ENCODE results near the gene FAM83D.

FAM83D gene

DNA sequence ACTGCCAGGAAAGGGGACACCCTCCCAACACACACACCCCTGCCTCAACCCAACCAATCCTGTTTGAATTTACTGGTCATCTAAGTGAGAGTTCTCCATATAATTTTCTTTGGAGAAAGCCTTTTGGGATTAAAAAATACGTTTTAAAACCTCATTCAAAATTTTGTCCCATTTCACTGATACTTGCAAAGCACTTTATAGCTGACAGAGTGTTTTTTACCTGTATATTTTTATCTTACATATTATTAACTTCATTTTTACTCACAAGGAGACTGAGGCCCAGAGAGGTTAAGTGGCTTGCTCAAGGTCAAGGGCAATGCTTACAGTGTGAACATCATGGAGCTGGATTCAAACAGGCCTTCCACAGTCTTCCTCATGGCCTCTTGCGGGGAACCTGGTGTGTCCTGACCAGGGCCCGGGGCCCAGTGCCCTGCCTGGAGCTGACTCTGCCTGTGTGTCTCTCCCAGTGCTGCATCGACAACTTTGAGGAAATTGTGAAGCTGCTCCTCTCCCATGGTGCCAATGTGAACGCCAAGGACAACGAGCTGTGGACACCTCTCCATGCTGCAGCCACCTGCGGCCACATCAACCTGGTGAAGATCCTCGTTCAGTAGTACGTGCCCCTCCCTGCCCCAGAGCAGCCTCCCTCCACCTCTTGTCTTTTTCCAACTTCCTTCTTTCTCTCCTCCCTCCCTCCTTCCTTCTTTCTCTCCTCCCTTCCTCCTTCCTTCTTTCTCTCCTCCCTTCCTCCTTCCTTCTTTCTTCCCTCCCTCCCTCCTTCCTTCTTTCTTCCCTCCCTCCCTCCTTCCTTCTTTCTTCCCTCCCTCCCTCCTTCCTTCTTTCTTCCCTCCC is 30.9 kb upstream of the FAM83D start:
- DNase-seq (ENCODE audit: low read depth, low spot score): no peak

DNA sequence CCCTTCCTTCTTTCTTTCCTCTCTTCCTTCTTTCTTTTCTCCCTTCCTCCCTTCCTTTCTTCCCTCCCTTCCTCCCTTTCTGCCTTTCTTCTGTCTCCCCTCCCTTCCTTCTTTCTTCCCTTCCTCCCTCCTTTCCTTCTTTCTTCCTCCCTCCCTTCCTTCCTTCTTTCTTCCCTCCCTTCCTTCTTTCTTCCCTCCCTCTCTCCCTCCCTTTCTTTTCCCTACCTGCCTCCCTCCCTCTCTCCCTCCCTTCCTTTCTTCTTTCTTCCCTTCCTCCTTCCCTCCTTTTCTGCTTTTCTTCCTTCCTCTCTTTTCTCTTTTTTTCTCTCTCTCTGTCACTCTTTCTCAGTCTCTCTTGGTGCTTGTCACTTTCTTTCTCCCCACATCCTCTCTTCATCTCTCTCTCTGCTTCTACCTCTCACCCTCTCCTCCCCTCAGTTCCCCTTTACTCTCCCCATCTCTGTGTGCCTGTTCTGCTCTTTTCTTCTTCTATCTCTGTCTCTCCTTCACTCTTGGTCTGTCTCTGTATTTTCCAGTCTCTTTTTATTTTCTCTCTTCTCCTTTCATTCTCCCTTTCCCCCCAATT is 30.1 kb upstream of the FAM83D start:
- no peak for DNase-seq (ENCODE audit: low read depth, low spot score)

DNA sequence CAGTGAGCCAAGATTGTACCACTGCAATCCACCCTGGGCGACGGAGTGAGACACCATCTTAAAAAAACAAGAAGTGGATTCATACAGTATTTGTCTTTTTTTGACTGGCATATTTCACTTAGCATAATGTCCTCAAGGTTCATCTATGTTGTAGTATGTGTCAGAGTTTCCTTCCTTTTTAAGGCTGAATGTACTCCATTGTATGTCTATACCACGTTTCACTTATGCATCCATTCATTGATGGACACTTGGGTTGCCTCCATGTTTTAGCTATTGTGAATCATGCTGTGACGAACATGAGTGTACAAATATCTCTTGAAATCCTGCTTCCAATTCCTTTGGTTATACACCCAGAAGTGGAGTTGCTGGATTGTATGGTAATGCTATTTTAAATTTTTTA is 28.9 kb upstream of the FAM83D start:
- DNase-seq (ENCODE audit: low read depth, low spot score): no peak

DNA sequence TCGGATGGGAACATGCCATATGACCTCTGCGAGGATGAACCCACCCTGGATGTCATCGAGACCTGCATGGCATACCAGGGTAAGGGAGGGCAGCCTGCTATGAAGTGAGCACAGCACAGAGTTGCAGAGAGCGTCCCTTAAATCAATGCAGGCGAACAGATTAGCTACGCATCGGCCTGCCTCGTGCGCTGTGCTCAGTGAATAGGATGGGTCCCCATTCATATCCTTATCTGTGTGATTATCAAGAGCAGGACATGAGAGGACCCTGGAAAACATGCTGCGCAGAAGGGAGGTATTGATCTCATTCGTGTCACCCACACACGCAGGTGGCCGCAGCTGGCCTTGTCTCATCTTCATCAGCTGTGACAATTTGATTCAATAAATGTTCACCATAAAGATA is 25.6 kb upstream of the FAM83D start:
- DNase-seq (ENCODE audit: low read depth, low spot score): no peak

DNA sequence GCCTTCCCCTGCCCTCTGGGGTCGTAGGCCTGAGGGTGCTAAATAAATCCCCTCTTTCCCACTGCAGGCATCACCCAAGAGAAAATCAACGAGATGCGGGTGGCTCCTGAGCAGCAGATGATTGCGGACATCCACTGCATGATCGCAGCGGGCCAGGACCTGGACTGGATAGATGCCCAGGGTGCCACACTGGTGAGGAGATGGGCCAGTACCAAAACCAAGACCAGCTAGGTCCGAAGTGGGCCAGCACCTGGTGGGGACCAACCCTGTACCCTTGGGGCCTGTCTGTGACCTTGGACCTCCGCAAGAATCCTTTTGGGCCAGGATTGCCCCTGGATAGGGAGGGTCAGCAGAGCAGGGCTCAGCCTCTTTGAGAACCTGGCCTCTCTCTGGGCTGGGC is 23.6 kb upstream of the FAM83D start:
- no peak for DNase-seq (ENCODE audit: low read depth, low spot score)

DNA sequence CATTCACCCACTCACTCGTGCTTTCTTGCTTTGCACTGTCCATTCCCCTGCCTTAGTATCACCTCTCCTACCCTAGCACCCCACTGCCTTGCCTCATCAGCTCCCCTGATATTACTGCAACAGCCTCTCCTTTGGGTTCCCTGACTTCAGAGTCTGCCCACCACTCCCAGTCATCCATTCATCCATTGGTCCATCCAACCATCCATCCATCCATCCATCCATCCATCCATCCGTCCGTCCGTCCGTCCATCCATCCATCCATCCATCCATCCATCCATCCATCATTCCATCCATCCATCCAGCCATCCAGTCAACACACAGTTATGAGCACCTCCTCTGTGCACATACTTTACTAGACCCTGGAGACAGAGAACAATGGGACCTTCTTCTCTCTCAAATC is 22.9 kb upstream of the FAM83D start:
- DNase-seq (ENCODE audit: low read depth, low spot score): no peak

DNA sequence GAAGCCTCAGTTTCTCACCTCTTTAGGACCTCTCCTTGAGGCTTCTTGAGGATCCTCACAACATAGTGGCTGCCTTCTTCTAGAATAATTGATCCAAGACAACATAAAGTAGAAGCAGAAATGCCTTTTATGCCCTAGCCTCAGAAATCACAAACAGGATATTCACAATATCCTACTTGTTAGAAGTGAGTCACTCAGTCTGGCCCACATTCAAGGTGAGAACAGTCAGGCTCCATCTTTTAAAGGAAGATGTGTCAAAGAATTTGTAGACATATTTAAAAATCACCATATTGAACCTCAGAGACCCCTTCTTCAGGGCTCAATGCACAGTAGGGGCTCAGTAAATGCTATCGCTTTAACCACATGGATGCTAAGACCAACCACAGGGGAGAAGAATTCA is 20.8 kb upstream of the FAM83D start:
- no peak for DNase-seq (ENCODE audit: low read depth, low spot score)

DNA sequence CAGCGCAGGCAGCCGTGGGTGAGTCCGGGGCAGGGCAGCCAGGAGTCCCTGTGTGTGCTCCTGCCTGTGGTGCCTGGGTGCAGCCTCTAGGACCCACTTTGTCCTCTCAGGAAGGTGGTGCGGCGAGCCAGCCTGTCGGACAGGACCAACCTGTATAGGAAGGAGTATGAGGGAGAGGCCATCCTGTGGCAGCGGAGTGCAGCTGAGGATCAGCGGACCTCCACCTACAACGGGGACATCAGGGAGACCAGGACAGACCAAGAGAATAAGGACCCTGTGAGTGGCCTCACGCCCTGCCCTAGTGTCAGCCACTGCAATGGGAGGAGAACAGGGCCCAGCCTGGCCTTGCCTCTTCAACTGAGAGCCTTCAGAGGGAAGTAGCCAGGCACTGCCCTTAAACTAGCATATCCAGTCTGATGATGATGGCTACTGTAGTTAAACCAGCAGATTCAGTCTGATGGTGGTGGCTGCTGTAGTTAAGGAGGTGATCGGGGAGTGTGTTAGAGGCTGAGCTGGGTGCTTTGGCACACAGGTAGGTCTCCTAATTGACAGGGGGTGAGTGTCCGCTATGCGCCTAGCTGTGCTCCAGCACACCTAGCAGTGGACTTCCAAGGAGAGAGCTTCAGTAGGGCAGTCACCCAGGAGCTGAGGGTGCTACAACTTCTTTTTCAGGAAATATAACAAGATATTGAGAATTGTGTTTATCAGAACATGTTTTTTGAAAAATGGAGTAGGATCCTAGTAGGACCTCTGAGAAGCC is 18.1 kb upstream of the FAM83D start:
- DNase-seq (ENCODE audit: low read depth, low spot score): no peak

DNA sequence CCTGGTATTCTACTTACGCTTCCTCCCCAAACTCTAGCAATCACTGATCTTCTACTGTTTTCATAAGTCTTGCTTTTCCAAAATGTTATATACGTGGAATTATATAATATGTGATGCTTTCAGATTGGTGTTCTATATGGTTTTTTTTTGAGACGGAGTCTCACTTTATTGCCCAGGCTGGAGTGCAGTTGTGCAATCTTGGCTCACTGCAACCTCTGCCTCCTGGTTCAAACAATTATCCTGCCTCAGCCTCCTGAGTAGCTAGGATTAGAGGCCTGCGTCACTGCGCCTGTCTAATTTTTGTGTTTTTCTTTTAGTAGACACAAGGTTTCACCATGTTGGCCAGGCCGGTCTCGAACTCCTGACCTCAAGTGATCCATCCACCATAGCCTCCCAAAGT is 10.9 kb upstream of the FAM83D start:
- DNase-seq (ENCODE audit: low read depth, low spot score): no peak

DNA sequence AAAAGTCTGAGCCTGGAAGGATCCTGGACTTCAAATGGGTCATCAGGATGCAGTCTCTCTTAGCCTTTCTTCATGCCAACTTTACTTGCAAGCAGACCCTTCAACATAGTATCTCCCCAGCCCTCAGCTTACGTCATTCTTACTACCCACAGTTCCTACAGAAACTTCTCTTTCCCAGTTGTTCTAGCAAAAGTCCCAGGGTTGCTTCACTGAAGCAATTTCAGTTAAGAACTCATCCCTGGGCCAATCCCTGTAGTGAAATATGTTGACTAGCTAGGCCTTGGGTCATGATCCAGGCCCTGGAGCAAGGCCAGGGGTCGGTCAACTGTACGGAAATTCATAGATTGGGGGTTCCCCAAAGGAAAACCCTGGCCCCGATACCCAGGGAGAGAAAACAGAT is 8.6 kb upstream of the FAM83D start:
- DNase-seq (ENCODE audit: low read depth, low spot score): no peak

DNA sequence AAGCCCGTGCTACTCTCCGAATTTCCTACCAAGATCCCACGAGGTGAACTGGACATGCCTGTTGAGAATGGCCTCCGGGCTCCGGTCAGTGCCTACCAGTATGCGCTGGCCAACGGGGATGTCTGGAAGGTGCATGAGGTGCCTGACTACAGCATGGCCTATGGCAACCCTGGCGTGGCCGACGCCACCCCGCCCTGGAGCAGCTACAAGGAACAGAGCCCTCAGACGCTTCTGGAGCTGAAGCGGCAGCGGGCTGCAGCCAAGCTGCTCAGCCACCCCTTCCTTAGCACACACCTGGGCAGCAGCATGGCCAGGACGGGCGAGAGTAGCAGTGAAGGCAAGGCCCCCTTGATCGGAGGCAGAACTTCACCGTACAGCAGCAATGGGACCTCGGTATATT is 8.0 kb upstream of the FAM83D start:
- no peak for DNase-seq (ENCODE audit: low read depth, low spot score)

DNA sequence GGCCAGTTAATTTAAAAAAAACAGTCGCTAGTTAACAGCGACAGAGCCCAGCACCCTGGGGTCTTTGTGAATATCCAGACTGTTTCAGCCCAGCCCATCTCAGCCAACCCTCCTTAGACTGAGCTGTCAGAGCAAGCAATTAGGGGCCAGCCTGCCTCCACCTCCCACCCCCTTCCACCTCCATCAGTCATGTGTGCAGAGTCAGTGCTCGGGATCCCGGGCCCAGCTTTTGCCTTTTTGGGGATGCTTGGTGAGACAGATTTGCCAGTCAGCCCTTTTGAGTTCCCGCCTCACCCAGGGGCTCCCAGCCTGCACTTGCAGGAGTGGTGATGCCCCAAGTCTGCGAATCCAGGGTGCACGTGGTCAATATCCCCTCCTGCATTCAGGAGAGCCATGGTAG is 6.5 kb upstream of the FAM83D start:
- DNase-seq (ENCODE audit: low read depth, low spot score): no peak

DNA sequence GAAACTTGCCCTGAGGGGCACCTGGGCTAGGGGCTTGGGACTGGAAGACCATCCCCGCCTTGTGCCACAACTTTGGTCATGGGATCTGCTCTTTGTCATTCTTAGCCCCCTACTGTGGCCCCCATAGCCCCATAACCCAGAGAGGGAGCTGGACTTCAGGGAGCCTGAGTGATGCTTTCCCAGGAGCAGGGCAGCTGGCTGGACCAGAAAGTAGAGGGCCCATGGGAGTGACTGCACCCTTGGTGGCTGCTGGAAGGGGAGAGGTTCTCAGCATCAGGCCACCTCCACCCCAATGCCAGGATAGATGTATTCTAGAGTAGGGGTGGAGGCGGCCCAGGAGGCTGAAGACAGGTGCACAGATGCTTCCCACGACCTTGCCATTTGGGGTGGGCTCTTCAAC is 5.8 kb upstream of the FAM83D start:
- no peak for DNase-seq (ENCODE audit: low read depth, low spot score)

DNA sequence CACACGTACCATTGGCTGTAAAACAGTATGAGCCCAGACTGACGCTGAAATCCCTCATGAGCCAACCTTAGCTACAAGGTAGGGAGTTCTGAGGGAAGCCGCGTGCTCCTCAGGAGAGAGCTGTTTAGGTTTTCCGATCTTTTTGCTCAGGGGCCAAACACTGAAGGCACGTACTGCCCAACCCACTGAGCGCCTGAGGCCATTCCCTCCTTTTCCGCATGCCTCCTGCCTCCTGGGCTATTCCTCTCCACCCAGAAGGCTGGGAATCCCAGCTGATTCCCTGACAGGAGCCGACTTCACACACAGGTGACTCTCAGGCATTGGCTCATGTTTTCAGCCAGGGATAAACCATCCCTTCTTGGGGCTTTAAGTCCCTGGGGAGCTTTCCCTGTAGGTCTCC is 5.4 kb upstream of the FAM83D start:
- DNase-seq (ENCODE audit: low read depth, low spot score): no peak

DNA sequence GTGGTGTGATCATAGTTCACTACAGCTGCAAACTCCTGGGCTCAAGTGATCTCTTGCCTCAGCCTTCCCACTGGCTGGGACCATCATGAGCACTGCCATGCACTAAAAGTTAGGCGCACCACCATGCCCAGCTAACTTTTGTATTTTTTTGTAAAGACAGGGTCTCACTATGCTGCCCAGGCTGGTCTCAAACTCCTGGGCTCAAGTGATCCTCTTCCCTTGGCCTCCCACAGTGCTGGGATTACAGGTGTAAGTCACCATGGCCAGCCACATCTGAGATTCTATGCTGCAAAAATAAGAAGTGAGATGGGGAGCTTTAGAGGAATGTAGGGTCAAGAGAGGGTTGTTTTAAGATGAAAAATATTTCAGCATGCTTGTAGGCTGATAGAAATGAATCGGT is 1.5 kb upstream of the FAM83D start:
- no peak for DNase-seq (ENCODE audit: low read depth, low spot score)

DNA sequence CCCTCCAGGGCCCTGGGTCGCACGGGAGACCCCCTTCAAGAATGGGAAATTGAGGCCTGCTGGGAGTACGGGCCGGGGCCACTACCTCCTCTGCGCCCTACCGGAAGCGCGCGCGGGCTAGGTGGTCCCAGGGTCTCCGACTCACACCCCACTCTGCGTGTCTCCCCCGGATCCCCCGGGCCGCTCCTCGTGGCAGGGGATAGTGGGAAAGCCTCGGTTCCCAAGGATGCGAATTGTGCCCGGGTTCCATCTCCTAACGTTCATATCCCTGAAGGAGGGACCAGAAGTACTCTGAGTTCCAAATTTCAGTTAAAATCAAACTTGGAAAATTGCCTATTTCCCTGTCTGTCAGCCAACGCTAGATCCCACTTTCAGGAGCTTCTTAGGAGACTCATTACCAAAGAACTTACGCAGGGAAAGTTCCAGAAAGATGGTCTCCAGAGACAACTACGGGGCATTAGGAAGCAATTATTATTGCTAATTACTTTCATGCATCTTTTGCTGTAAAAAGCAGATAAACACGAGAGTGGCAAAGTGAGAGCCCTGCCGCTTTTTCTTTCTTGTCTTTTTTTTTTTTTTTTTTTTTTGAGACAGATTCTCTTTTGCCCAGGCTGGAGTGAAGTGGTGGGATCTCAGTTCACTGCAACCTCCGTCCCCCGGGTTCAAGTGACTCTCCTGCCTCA is 858 bp downstream of the FAM83D start:
- no peak for DNase-seq (ENCODE audit: low read depth, low spot score)

DNA sequence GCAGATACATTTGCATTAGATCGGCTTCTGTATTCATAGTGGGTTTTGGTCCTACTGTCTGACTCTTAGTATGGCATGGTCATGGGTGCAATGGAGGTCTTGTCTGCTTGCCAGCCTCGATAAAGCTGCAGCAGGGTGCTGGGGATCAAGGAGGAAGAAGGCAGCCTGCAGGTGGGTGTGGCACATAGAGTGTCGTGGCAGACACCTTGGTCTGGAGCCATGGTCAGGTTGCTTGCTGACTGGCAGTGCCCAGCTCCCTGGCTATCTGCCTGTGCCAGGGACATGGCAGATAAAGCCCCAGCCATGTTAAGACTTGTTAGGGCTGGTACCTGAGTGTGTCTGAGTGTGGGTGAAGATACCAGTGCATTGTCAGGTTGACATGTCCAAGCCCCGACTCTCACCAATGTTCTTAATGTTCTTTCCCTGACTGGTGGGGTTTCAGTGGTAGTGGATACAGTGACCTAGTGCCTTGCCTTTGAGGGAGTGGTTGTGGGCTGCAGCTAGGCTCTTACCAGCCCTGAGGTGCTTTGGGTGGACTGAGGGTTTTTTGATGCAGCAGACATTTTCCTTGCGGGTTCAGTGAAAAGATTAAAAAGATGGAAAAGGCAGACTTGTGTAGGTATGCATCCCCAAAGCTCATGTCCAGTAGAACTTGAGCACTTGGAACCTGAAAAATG is 1.8 kb downstream of the FAM83D start:
- DNase-seq (ENCODE audit: low read depth, low spot score): no peak

DNA sequence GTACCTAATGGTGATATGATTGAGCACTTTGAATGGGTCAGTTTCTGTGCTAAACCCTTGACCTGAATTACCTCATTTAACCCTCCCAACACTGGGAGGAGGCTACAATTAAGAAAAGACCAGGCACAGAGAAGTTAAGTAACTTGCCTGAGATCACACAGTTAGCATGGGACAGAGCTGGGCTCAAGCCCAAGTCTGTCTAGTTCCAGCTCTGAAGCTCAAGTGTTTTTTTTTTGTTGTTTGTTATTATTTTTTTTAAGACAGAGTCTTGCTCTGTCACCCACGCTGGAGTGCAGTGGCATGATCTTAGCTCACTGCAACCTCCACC is 4.0 kb downstream of the FAM83D start:
- no peak for DNase-seq (ENCODE audit: low read depth, low spot score)

DNA sequence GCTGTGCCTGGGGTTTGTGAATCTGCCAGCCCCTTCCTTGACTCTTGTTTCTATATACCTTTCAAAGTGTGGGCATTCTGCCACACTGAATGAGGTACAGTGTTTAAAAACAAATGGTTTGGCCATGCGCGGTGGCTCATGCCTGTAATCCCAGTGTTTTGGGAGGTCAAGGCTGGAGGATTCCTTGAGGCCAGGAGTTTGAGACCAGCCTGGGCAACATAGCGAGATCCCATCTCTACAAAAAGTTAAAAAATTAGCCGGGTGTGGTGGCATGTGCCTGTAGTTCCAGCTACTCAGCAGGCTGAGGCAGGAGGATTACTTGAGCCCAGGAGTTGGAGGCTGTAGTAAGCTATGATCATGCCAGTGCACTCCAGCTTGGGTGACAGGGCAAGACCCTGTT is 5.8 kb downstream of the FAM83D start:
- DNase-seq (ENCODE audit: low read depth, low spot score): no peak

DNA sequence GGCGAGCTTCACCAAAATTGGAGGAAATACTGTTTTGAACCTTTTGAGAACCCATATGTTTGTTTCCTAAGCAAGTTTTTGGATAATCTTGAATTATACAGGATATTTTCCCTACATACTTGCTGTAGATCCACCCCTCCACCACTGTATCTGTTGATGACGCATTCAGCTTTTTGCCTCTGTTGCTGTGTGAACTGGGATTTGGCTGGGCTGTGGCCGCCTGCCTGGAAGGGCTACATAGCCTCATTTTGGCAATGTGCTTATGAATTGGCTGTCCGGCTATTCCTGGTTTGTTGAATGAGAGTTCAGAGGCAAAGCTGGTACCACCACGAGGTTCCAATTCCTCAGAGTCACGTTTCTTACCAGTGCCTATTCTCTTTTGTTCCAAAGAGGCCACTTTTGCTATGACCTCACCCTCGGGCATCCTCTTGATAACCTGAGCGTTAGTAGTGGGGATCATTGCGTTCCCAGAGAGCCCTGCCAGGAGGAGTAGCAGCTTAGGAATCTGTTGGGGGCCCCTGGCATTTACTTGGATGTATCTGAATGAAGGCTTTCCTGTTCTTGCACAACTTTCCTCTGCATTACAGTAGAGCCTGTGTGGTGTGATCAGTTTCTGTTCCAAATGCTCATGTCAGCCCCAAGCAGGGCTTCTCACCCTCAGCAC is 6.4 kb downstream of the FAM83D start:
- no peak for DNase-seq (ENCODE audit: low read depth, low spot score)

DNA sequence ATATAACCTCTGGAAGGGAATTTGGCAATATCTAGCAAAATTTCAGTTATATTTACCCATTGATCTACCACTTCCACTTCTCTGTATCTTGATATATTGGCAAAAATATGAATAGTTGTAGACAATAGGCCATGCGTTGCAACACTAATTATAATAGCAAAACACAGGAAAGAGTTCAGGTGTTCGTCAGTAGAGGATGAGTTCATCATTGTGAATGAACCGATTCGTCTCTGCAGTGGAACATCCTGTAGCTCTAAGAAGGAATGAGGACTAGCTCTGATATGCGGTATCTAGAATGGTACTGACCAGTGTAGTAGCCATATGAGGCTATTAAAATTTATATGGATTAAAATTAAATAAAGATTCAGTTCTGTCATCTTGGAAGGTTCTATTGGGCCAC is 8.3 kb downstream of the FAM83D start:
- DNase-seq (ENCODE audit: low read depth, low spot score): no peak

Data from brain pericyte (primary cell).